ENCODE data around the gene MAU2. TPM values are rescaled to one million over a fixed set of nuclear protein-coding genes. Genes with fewer than 3 reads are reported as not detected.
"Not testable (repeated sequence)": the region's sequence is repeated elsewhere in the genome, so short reads cannot be mapped to it uniquely, and the experiment has no call there.

The MAU2 gene
- total RNA-seq, 1 donor from 2014 or later = 22.0 TPM

GRCh38 chr19:19343016-19343362 lies 22.4 kb downstream of the MAU2 start:
- no peak for DNase-seq (ENCODE audit: low read depth)
- H3K4me3 ChIP-seq (ENCODE audit: low read depth, low read length) = no peak overlapping the region
- no peak for TF ChIP-seq CTCF (conservative IDR thresholded peaks at IDR 0.05; ENCODE audit: low read depth, low read length)

- TF ChIP-seq CTCF (conservative IDR thresholded peaks at IDR 0.05; ENCODE audit: low read depth, low read length) = no peak
- H3K4me3 ChIP-seq (ENCODE audit: low read depth, low read length) = no peak overlapping the region
- DNase-seq (ENCODE audit: low read depth) = no peak
Observed at GRCh38 chr19:19343762-19344161, 23.1 kb downstream of the MAU2 start.

- no peak for DNase-seq (ENCODE audit: low read depth)
- TF ChIP-seq CTCF (conservative IDR thresholded peaks at IDR 0.05; ENCODE audit: low read depth, low read length) = no peak
Observed at GRCh38 chr19:19345232-19345631, 24.6 kb downstream of the MAU2 start.

GRCh38 chr19:19345970-19346369 lies 25.3 kb downstream of the MAU2 start:
- TF ChIP-seq CTCF (conservative IDR thresholded peaks at IDR 0.05; ENCODE audit: low read depth, low read length) = no peak
- no peak overlapping the region for H3K4me3 ChIP-seq (ENCODE audit: low read depth, low read length)

More at GRCh38 chr19:19345232-19345631, 24.6 kb downstream of the MAU2 start:
- no peak overlapping the region for H3K4me3 ChIP-seq (ENCODE audit: low read depth, low read length)

GRCh38 chr19:19347401-19348110 lies 26.9 kb downstream of the MAU2 start:
- H3K4me3 ChIP-seq (ENCODE audit: low read depth, low read length) = no peak overlapping the region
- no peak for TF ChIP-seq CTCF (conservative IDR thresholded peaks at IDR 0.05; ENCODE audit: low read depth, low read length)
- DNase-seq (ENCODE audit: low read depth) = no peak

More at GRCh38 chr19:19345970-19346369, 25.3 kb downstream of the MAU2 start:
- no peak for DNase-seq (ENCODE audit: low read depth)

- TF ChIP-seq CTCF (conservative IDR thresholded peaks at IDR 0.05; ENCODE audit: low read depth, low read length) = no peak
- DNase-seq (ENCODE audit: low read depth) = no peak
- H3K4me3 ChIP-seq (ENCODE audit: low read depth, low read length) = no peak overlapping the region
Observed at GRCh38 chr19:19348266-19348665, 27.6 kb downstream of the MAU2 start.

GRCh38 chr19:19349365-19349764 lies 28.7 kb downstream of the MAU2 start:
- no peak for TF ChIP-seq CTCF (conservative IDR thresholded peaks at IDR 0.05; ENCODE audit: low read depth, low read length)
- DNase-seq (ENCODE audit: low read depth) = no peak
- H3K4me3 ChIP-seq (ENCODE audit: low read depth, low read length) = no peak overlapping the region

- not testable (repeated sequence) for DNase-seq (ENCODE audit: low read depth); H3K4me3 ChIP-seq (ENCODE audit: low read depth, low read length)
Observed at GRCh38 chr19:19350756-19351155, 30.1 kb downstream of the MAU2 start.
